Osteoblast (primary cell): ENCODE data around the gene DYRK1B. TPM values are rescaled to one million over a fixed set of nuclear protein-coding genes. Genes with fewer than 3 reads are reported as not detected.
A peak's percentile ranks its signal among the peaks of the same experiment; 100 is the strongest.

Source experiments
- DNase-seq: peaks from one replicate; pipeline ENCODE4 v3.0.0; 2011; ENCODE audit warnings: low spot score, mixed read lengths; ENCODE audit not compliant: insufficient read length; ENCODE audit errors: missing footprints
- H2AFZ ChIP-seq: 2 replicates; pipeline ENCODE4 v1.6.0; 2011; ENCODE audit warnings: mild to moderate bottlenecking, low read length
- H3K27ac ChIP-seq: 2 replicates; pipeline ENCODE4 v1.5.1; 2011; ENCODE audit warnings: mild to moderate bottlenecking, low read depth, low read length, moderate library complexity
- H3K27me3 ChIP-seq: 2 replicates; pipeline ENCODE4 v1.6.0; 2012; ENCODE audit warnings: mild to moderate bottlenecking, control low read depth, inconsistent platforms, low read length, moderate library complexity; ENCODE audit not compliant: insufficient read depth
- H3K36me3 ChIP-seq: 2 replicates; pipeline ENCODE4 v1.5.1; 2011; ENCODE audit warnings: mild to moderate bottlenecking, low read length, control low read depth, moderate library complexity; ENCODE audit not compliant: insufficient read depth
- H3K4me1 ChIP-seq: 2 replicates; pipeline ENCODE4 v1.5.1; 2011; ENCODE audit warnings: mild to moderate bottlenecking, low read length, control low read depth, moderate library complexity; ENCODE audit not compliant: insufficient read depth
- H3K4me2 ChIP-seq: 2 replicates; pipeline ENCODE4 v1.6.0; 2011; ENCODE audit warnings: mild to moderate bottlenecking, low read length; ENCODE audit not compliant: insufficient read depth
- H3K4me3 ChIP-seq: fragments of 200-600 bp; sonication (generic); 3 replicates; pipeline ENCODE4 v1.5.1; 2012; ENCODE audit warnings: mild to moderate bottlenecking, low read length, inconsistent platforms; ENCODE audit not compliant: insufficient read depth
- H3K79me2 ChIP-seq: 2 replicates; pipeline ENCODE4 v1.6.0; 2012; ENCODE audit warnings: mild to moderate bottlenecking, low read length, control low read depth, inconsistent platforms; ENCODE audit not compliant: insufficient read depth
- H3K9me3 ChIP-seq: 2 replicates; pipeline ENCODE4 v1.5.1; 2011; ENCODE audit warnings: low read depth, low read length, control low read depth
- H4K20me1 ChIP-seq: 2 replicates; pipeline ENCODE4 v1.6.0; 2012; ENCODE audit warnings: mild to moderate bottlenecking, low read length, control low read depth; ENCODE audit not compliant: insufficient read depth
- total RNA-seq: library from RNA; depleted of rRNA; stranded (reverse); fragments of >200 nt; gene quantifications from 2 replicates; pipeline ENCODE4 v1.2.3, GENCODE V29; 2012
- TF ChIP-seq, protein P1 (sequence below): IDR thresholded peaks from 2 replicates; pipeline ENCODE4 v1.5.1; 2011; ENCODE audit warnings: mild to moderate bottlenecking, low read depth, low read length, moderate library complexity; ENCODE audit errors: extremely low read depth

Gene DYRK1B
- total RNA-seq, 1 donor: 19.5 TPM

DNA sequence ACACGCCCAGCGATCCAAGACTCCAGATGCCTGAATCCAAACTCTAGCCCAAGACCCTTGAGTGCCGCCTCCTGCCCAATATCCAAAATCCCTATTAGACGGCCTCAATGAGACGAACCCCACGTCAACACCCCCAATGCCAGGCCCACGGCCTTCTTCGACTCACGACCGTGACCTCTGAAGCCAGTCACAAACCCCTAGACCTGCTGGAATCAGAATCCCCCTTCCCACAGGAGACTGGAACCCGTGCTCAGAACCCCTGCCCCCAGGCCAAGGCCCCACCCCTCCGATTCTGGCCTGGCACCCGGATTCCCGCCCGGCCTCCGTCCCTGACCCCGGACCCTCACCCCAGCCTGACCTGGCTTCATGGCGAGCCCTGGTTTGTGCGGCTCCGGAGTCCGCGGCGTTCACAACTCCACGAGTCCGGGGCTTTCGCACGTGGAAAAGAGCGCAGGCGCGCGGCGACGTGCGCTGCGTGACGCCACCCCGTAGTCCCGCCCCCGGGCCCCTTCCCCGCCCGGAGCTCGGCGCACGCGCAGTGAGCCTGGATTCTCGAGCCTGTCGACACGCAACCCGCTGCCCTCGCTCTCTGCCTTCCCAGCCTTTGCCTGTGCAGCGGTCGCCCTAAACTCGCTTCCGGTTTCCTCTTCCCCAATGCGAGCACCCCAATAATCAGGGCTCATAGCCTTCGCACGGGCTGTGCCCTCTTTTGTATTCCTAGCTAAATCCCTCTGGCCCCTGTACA lies 12.1 kb upstream of the DYRK1B start, which contains the start of gene FBL:
Gene FBL (minus strand): TSS at position 447 of the 745 bp plus-strand sequence. CDS start 79 bp downstream, at position 368.
- Histone ChIP-seq H3K27me3 (no peaks in the 10 kb centered on the region), H3K4me2 (peak within 1 kb of the TSS; percentile 95), H3K4me1 (peaks cover 25% of the 10 kb centered on the region), H3K9me3 (no peaks in the 10 kb centered on the region), H3K36me3 (no peaks in the 10 kb centered on the region), H3K79me2 (peaks cover 49% of the 10 kb centered on the region), H4K20me1 (peaks cover 25% of the 10 kb centered on the region), H2AFZ (peak within 1 kb of the TSS; percentile 98), H3K27ac (peak within 1 kb of the TSS; percentile 74), H3K4me3 (peak within 1 kb of the TSS; percentile 92)
- DNase-seq: peak; percentile 99
- TF ChIP-seq, protein P1, sequence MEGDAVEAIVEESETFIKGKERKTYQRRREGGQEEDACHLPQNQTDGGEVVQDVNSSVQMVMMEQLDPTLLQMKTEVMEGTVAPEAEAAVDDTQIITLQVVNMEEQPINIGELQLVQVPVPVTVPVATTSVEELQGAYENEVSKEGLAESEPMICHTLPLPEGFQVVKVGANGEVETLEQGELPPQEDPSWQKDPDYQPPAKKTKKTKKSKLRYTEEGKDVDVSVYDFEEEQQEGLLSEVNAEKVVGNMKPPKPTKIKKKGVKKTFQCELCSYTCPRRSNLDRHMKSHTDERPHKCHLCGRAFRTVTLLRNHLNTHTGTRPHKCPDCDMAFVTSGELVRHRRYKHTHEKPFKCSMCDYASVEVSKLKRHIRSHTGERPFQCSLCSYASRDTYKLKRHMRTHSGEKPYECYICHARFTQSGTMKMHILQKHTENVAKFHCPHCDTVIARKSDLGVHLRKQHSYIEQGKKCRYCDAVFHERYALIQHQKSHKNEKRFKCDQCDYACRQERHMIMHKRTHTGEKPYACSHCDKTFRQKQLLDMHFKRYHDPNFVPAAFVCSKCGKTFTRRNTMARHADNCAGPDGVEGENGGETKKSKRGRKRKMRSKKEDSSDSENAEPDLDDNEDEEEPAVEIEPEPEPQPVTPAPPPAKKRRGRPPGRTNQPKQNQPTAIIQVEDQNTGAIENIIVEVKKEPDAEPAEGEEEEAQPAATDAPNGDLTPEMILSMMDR: no peak

GRCh38 chr19:39845584-39845932 lies 11.6 kb upstream of the DYRK1B start:
- Histone ChIP-seq H3K4me2 (peak overlapping the region; percentile 95), H3K36me3 (no peaks in the 10 kb centered on the region), H2AFZ (peak overlapping the region; percentile 90), H4K20me1 (peaks cover 25% of the 10 kb centered on the region), H3K4me1 (peaks cover 25% of the 10 kb centered on the region), H3K79me2 (peaks cover 55% of the 10 kb centered on the region), H3K27me3 (no peaks in the 10 kb centered on the region), H3K4me3 (peak overlapping the region; percentile 92), H3K27ac (peak overlapping the region; percentile 74), H3K9me3 (no peaks in the 10 kb centered on the region)
- peak; percentile 88 for DNase-seq
- TF ChIP-seq, protein P1: peak; percentile 31

- H3K4me3 ChIP-seq: peak overlapping the region; percentile 92
- H3K79me2 ChIP-seq: peaks cover 58% of the 10 kb centered on the region
- TF ChIP-seq, protein P1: no peak
- peaks cover 25% of the 10 kb centered on the region for H4K20me1 ChIP-seq
- no peaks in the 10 kb centered on the region for H3K27me3 ChIP-seq
- H3K4me2 ChIP-seq: peak overlapping the region; percentile 95
- DNase-seq: no peak
- H3K36me3 ChIP-seq: no peaks in the 10 kb centered on the region
- H3K27ac ChIP-seq: peak overlapping the region; percentile 74
- H2AFZ ChIP-seq: no peak overlapping the region
- H3K9me3 ChIP-seq: no peaks in the 10 kb centered on the region
- peaks cover 25% of the 10 kb centered on the region for H3K4me1 ChIP-seq
Observed at GRCh38 chr19:39845172-39845571, 11.2 kb upstream of the DYRK1B start.
